ENCODE measurements around the gene SHOC2. TPM values are rescaled to one million over a fixed set of nuclear protein-coding genes. Genes with fewer than 3 reads are reported as not detected.
A peak's percentile ranks its signal among the peaks of the same experiment; 100 is the strongest.

SHOC2 gene
- total and polyA plus RNA-seq, 8 donors, result 30.5 to 61.6 (median 36.5) TPM

GRCh38 chr10:110957606-110958005 lies 38.2 kb downstream of the SHOC2 start:
- Histone ChIP-seq H3K4me3 (no peak overlapping the region), H3K36me3 (no peaks in the 10 kb centered on the region), H3K27me3 (no peaks in the 10 kb centered on the region), H3K9me3 (no peaks in the 10 kb centered on the region), H3K4me1 (peaks cover 0 to 10% of the 10 kb centered on the region in 2 donors), H3K27ac (no peak overlapping the region)
- no peak for DNase-seq
- ATAC-seq, result no peak
- intact Hi-C loops (cut with DNase I), result no loop called here
- TF ChIP-seq CTCF (IDR thresholded peaks at IDR 0.05), result no peak

GRCh38 chr10:110959379-110960332 lies 40.3 kb downstream of the SHOC2 start:
- H3K9me3 ChIP-seq, result no peaks in the 10 kb centered on the region
- H3K36me3 ChIP-seq, result no peaks in the 10 kb centered on the region
- intact Hi-C loops (cut with DNase I), result no loop called here
- ATAC-seq (no peak), DNase-seq (peak in 2 of 4 donors; percentile 5 to 7)
- no peak overlapping the region for H3K4me3 ChIP-seq
- H3K4me1 ChIP-seq, result peaks cover 0 to 10% of the 10 kb centered on the region in 2 donors
- H3K27ac ChIP-seq, result no peak overlapping the region
- no peak for TF ChIP-seq CTCF (IDR thresholded peaks at IDR 0.05)
- H3K27me3 ChIP-seq, result no peaks in the 10 kb centered on the region

- DNase-seq, result no peak
- intact Hi-C loops (cut with DNase I), result no loop called here
- H3K36me3 ChIP-seq, result no peaks in the 10 kb centered on the region
- no peak for ATAC-seq
- H3K4me1 ChIP-seq, result peaks cover 0 to 11% of the 10 kb centered on the region in 2 donors
- no peak overlapping the region for H3K4me3 ChIP-seq
- H3K27me3 ChIP-seq, result no peaks in the 10 kb centered on the region
- no peak overlapping the region for H3K27ac ChIP-seq
- TF ChIP-seq CTCF (IDR thresholded peaks at IDR 0.05), result no peak
- H3K9me3 ChIP-seq, result no peaks in the 10 kb centered on the region
Measured at GRCh38 chr10:110960333-110960712, 40.9 kb downstream of the SHOC2 start.

GRCh38 chr10:110962443-110962842 lies 43.0 kb downstream of the SHOC2 start:
- no peak for ATAC-seq

More at GRCh38 chr10:110962443-110962842, 43.0 kb downstream of the SHOC2 start:
- no peak overlapping the region for H3K4me3 ChIP-seq
- no peaks in the 10 kb centered on the region for H3K27me3 ChIP-seq
- no peak for DNase-seq
- no peaks in the 10 kb centered on the region for H3K36me3 ChIP-seq
- no peaks in the 10 kb centered on the region for H3K9me3 ChIP-seq
- no peak overlapping the region for H3K27ac ChIP-seq
- H3K4me1 ChIP-seq, result peaks cover 0 to 23% of the 10 kb centered on the region in 2 donors
- intact Hi-C loops (cut with DNase I), result no loop called here
- no peak for TF ChIP-seq CTCF (IDR thresholded peaks at IDR 0.05)
